HG03025 (cell line): Measurements from ENCODE around the gene MRPL9.

ENCODE experiments used
- ATAC-seq: cut with Tn5 transposase; IDR thresholded peaks from one replicate; pipeline ENCODE4 v1.9.1; 2021; ENCODE audit warnings: mild to moderate bottlenecking, moderate library complexity; ENCODE audit not compliant: unreplicated experiment, low FRiP score

MRPL9 gene

DNA sequence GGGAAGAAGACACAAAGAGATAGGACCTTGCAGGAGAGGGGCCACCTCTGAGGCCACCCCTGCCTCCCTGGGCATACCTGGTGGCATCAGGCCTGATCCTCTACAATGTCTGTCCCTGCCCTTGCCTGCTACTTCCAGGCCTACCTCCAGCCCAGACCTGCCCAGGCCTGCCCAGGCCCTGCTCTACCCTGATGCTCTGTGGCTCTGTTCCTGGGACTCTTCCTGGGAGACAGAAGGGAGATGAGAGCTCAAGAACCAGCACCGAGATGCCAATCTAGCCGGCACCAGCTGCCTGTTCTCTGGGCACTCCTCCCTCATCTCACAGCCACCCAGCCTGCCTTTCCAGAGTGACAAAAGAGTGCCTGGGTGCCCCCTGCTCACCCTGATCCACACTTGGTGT, 49.4 kb downstream of the MRPL9 start:
- ATAC-seq, result no peak

DNA sequence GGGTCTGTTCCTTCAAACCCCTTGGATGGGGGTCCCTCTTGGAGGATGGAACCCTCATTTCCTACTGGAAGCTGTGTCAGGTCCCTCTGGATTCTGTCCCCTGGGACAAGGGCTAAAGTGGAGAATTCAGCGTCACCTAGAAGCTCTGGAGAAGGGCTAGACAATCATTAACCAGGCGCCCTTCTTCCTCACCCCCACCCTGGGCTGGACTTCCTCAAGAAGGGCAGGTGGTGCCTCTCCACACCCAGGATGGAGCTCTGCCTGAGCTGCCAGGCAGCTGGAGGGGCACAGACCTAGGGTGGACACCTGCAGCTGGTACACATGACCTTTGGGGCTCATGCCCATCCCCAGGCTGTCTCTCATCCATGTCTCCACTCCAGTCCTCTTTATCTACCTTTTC, 50.3 kb downstream of the MRPL9 start:
- no peak for ATAC-seq

DNA sequence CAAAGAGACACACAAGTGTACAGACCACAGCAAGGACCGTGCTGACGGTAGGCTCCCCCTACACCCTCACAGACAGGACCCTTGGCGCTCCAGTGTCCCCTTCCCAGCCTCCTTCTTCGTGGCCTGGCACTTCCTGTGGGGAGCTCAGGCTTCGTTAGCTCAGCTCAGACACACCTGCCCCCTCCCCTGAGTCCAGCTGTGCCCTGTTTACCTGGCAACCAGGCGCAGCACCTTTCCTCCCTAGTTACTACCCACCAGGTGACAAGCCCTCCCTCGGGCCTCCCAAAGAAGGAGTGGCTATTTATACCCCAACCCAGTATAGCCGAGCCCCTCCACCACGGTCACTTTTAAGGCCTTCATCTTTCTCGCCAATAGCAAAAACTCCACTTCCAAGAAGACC, 51.3 kb downstream of the MRPL9 start:
- no peak for ATAC-seq

GRCh38 chr1:151711044-151711800, 52.1 kb downstream of the MRPL9 start:
- ATAC-seq, result no peak

GRCh38 chr1:151710187-151710840, 53.0 kb downstream of the MRPL9 start:
- no peak for ATAC-seq
